Measurements from ENCODE around the gene SLC44A1.

The SLC44A1 gene

GRCh38 chr9:105270711-105271110, 26.3 kb downstream of the SLC44A1 start:
- Histone ChIP-seq H3K9me3 (ENCODE audit: control insufficient read depth, insufficient read depth, low read length) (no peaks in the 10 kb centered on the region), H3K27ac (ENCODE audit: low read length) (no peak overlapping the region), H3K27me3 (ENCODE audit: control insufficient read depth, insufficient read depth, low read length) (no peaks in the 10 kb centered on the region), H3K4me3 (ENCODE audit: low read length) (no peak overlapping the region), H3K4me1 (ENCODE audit: control insufficient read depth, insufficient read depth, low read length) (no peaks in the 10 kb centered on the region), H3K36me3 (ENCODE audit: control insufficient read depth, insufficient read depth, low read length) (no peaks in the 10 kb centered on the region)
- DNase-seq (ENCODE audit: low read depth, low spot score): no peak
- no CpG with 5 or more reads among the region's 4 CpGs for WGBS (ENCODE audit: insufficient coverage, insufficient read length)

GRCh38 chr9:105273731-105274130, 29.3 kb downstream of the SLC44A1 start:
- H3K27ac ChIP-seq (ENCODE audit: low read length): no peak overlapping the region
- no CpG with 5 or more reads among the region's 1 CpG for WGBS (ENCODE audit: insufficient coverage, insufficient read length)
- H3K36me3 ChIP-seq (ENCODE audit: control insufficient read depth, insufficient read depth, low read length): no peaks in the 10 kb centered on the region
- no peaks in the 10 kb centered on the region for H3K27me3 ChIP-seq (ENCODE audit: control insufficient read depth, insufficient read depth, low read length)
- DNase-seq (ENCODE audit: low read depth, low spot score): no peak
- H3K9me3 ChIP-seq (ENCODE audit: control insufficient read depth, insufficient read depth, low read length): no peaks in the 10 kb centered on the region
- no peak overlapping the region for H3K4me3 ChIP-seq (ENCODE audit: low read length)
- no peaks in the 10 kb centered on the region for H3K4me1 ChIP-seq (ENCODE audit: control insufficient read depth, insufficient read depth, low read length)

- no peak overlapping the region for H3K4me3 ChIP-seq (ENCODE audit: low read length)
- WGBS (ENCODE audit: insufficient coverage, insufficient read length): no CpG with 5 or more reads among the region's 1 CpG
- no peaks in the 10 kb centered on the region for H3K36me3 ChIP-seq (ENCODE audit: control insufficient read depth, insufficient read depth, low read length)
- H3K9me3 ChIP-seq (ENCODE audit: control insufficient read depth, insufficient read depth, low read length): no peaks in the 10 kb centered on the region
- no peak for DNase-seq (ENCODE audit: low read depth, low spot score)
- H3K27me3 ChIP-seq (ENCODE audit: control insufficient read depth, insufficient read depth, low read length): no peaks in the 10 kb centered on the region
- H3K27ac ChIP-seq (ENCODE audit: low read length): no peak overlapping the region
- H3K4me1 ChIP-seq (ENCODE audit: control insufficient read depth, insufficient read depth, low read length): no peaks in the 10 kb centered on the region
Observed at GRCh38 chr9:105275111-105275510, 30.7 kb downstream of the SLC44A1 start.

GRCh38 chr9:105275938-105276337, 31.5 kb downstream of the SLC44A1 start:
- no peak for DNase-seq (ENCODE audit: low read depth, low spot score)
- WGBS (ENCODE audit: insufficient coverage, insufficient read length): no CpG with 5 or more reads among the region's 6 CpGs
- Histone ChIP-seq H3K27ac (ENCODE audit: low read length) (no peak overlapping the region), H3K4me1 (ENCODE audit: control insufficient read depth, insufficient read depth, low read length) (no peaks in the 10 kb centered on the region), H3K36me3 (ENCODE audit: control insufficient read depth, insufficient read depth, low read length) (no peaks in the 10 kb centered on the region), H3K27me3 (ENCODE audit: control insufficient read depth, insufficient read depth, low read length) (no peaks in the 10 kb centered on the region), H3K4me3 (ENCODE audit: low read length) (no peak overlapping the region), H3K9me3 (ENCODE audit: control insufficient read depth, insufficient read depth, low read length) (no peaks in the 10 kb centered on the region)

GRCh38 chr9:105278751-105279150, 34.3 kb downstream of the SLC44A1 start:
- Histone ChIP-seq H3K9me3 (ENCODE audit: control insufficient read depth, insufficient read depth, low read length) (no peaks in the 10 kb centered on the region), H3K36me3 (ENCODE audit: control insufficient read depth, insufficient read depth, low read length) (no peaks in the 10 kb centered on the region), H3K4me3 (ENCODE audit: low read length) (no peak overlapping the region), H3K27ac (ENCODE audit: low read length) (no peak overlapping the region), H3K4me1 (ENCODE audit: control insufficient read depth, insufficient read depth, low read length) (peaks cover 2% of the 10 kb centered on the region; the same call in 1 of the 2 replicates), H3K27me3 (ENCODE audit: control insufficient read depth, insufficient read depth, low read length) (no peaks in the 10 kb centered on the region)
- no peak for DNase-seq (ENCODE audit: low read depth, low spot score)
- no CpG with 5 or more reads among the region's 4 CpGs for WGBS (ENCODE audit: insufficient coverage, insufficient read length)

GRCh38 chr9:105280691-105281090, 36.2 kb downstream of the SLC44A1 start:
- no peak for DNase-seq (ENCODE audit: low read depth, low spot score)
- no peak overlapping the region for H3K27ac ChIP-seq (ENCODE audit: low read length)
- H3K9me3 ChIP-seq (ENCODE audit: control insufficient read depth, insufficient read depth, low read length): no peaks in the 10 kb centered on the region
- no peaks in the 10 kb centered on the region for H3K27me3 ChIP-seq (ENCODE audit: control insufficient read depth, insufficient read depth, low read length)
- H3K36me3 ChIP-seq (ENCODE audit: control insufficient read depth, insufficient read depth, low read length): no peaks in the 10 kb centered on the region
- WGBS (ENCODE audit: insufficient coverage, insufficient read length): no CpG with 5 or more reads among the region's 2 CpGs
- H3K4me3 ChIP-seq (ENCODE audit: low read length): no peak overlapping the region
- H3K4me1 ChIP-seq (ENCODE audit: control insufficient read depth, insufficient read depth, low read length): peaks cover 3% of the 10 kb centered on the region; the same call in 1 of the 2 replicates

GRCh38 chr9:105281272-105281671, 36.8 kb downstream of the SLC44A1 start:
- peaks cover 3% of the 10 kb centered on the region; the same call in 1 of the 2 replicates for H3K4me1 ChIP-seq (ENCODE audit: control insufficient read depth, insufficient read depth, low read length)
- H3K27me3 ChIP-seq (ENCODE audit: control insufficient read depth, insufficient read depth, low read length): no peaks in the 10 kb centered on the region
- no peak overlapping the region for H3K27ac ChIP-seq (ENCODE audit: low read length)
- H3K4me3 ChIP-seq (ENCODE audit: low read length): no peak overlapping the region
- DNase-seq (ENCODE audit: low read depth, low spot score): no peak
- H3K36me3 ChIP-seq (ENCODE audit: control insufficient read depth, insufficient read depth, low read length): no peaks in the 10 kb centered on the region
- no peaks in the 10 kb centered on the region for H3K9me3 ChIP-seq (ENCODE audit: control insufficient read depth, insufficient read depth, low read length)
- WGBS (ENCODE audit: insufficient coverage, insufficient read length): no CpG with 5 or more reads among the region's 4 CpGs

- H3K4me3 ChIP-seq (ENCODE audit: low read length): no peak overlapping the region
- no peak for DNase-seq (ENCODE audit: low read depth, low spot score)
- H3K36me3 ChIP-seq (ENCODE audit: control insufficient read depth, insufficient read depth, low read length): no peaks in the 10 kb centered on the region
- no CpG with 5 or more reads among the region's 1 CpG for WGBS (ENCODE audit: insufficient coverage, insufficient read length)
- no peaks in the 10 kb centered on the region for H3K27me3 ChIP-seq (ENCODE audit: control insufficient read depth, insufficient read depth, low read length)
- H3K9me3 ChIP-seq (ENCODE audit: control insufficient read depth, insufficient read depth, low read length): no peaks in the 10 kb centered on the region
- peaks cover 5% of the 10 kb centered on the region; the same call in 1 of the 2 replicates for H3K4me1 ChIP-seq (ENCODE audit: control insufficient read depth, insufficient read depth, low read length)
- H3K27ac ChIP-seq (ENCODE audit: low read length): no peak overlapping the region
Observed at GRCh38 chr9:105281926-105282325, 37.5 kb downstream of the SLC44A1 start.

- peaks cover 5% of the 10 kb centered on the region; the same call in 1 of the 2 replicates for H3K4me1 ChIP-seq (ENCODE audit: control insufficient read depth, insufficient read depth, low read length)
- no peak overlapping the region for H3K4me3 ChIP-seq (ENCODE audit: low read length)
- WGBS (ENCODE audit: insufficient coverage, insufficient read length): no CpG with 5 or more reads among the region's 7 CpGs
- no peaks in the 10 kb centered on the region for H3K9me3 ChIP-seq (ENCODE audit: control insufficient read depth, insufficient read depth, low read length)
- no peaks in the 10 kb centered on the region for H3K27me3 ChIP-seq (ENCODE audit: control insufficient read depth, insufficient read depth, low read length)
- no peaks in the 10 kb centered on the region for H3K36me3 ChIP-seq (ENCODE audit: control insufficient read depth, insufficient read depth, low read length)
- no peak for DNase-seq (ENCODE audit: low read depth, low spot score)
- no peak overlapping the region for H3K27ac ChIP-seq (ENCODE audit: low read length)
Observed at GRCh38 chr9:105282870-105283621, 38.6 kb downstream of the SLC44A1 start.

GRCh38 chr9:105283795-105284194, 39.3 kb downstream of the SLC44A1 start:
- WGBS (ENCODE audit: insufficient coverage, insufficient read length): no CpG with 5 or more reads among the region's 1 CpG
- Histone ChIP-seq H3K9me3 (ENCODE audit: control insufficient read depth, insufficient read depth, low read length) (no peaks in the 10 kb centered on the region), H3K4me1 (ENCODE audit: control insufficient read depth, insufficient read depth, low read length) (peaks cover 5% of the 10 kb centered on the region; the same call in 1 of the 2 replicates), H3K4me3 (ENCODE audit: low read length) (no peak overlapping the region), H3K36me3 (ENCODE audit: control insufficient read depth, insufficient read depth, low read length) (no peaks in the 10 kb centered on the region), H3K27ac (ENCODE audit: low read length) (no peak overlapping the region), H3K27me3 (ENCODE audit: control insufficient read depth, insufficient read depth, low read length) (no peaks in the 10 kb centered on the region)
- DNase-seq (ENCODE audit: low read depth, low spot score): no peak

GRCh38 chr9:105284463-105284862, 40.0 kb downstream of the SLC44A1 start:
- WGBS (ENCODE audit: insufficient coverage, insufficient read length): no CpG with 5 or more reads among the region's 2 CpGs

More at GRCh38 chr9:105284463-105284862, 40.0 kb downstream of the SLC44A1 start:
- Histone ChIP-seq H3K36me3 (ENCODE audit: control insufficient read depth, insufficient read depth, low read length) (no peaks in the 10 kb centered on the region), H3K9me3 (ENCODE audit: control insufficient read depth, insufficient read depth, low read length) (no peaks in the 10 kb centered on the region), H3K4me1 (ENCODE audit: control insufficient read depth, insufficient read depth, low read length) (peaks cover 5% of the 10 kb centered on the region; the same call in 1 of the 2 replicates), H3K27me3 (ENCODE audit: control insufficient read depth, insufficient read depth, low read length) (no peaks in the 10 kb centered on the region), H3K4me3 (ENCODE audit: low read length) (no peak overlapping the region), H3K27ac (ENCODE audit: low read length) (no peak overlapping the region)
- DNase-seq (ENCODE audit: low read depth, low spot score): no peak

Measured in iPS DF 6.9 (cell line).